ENCODE data around the gene PSME1. TPM values are rescaled to one million over a fixed set of nuclear protein-coding genes. Genes with fewer than 3 reads are reported as not detected.

The PSME1 gene
- total and polyA plus RNA-seq, 2 of the 13 experiments (the other 11 are each of a cell fraction or from before 2014, with no cell fraction given): 159 to 608 TPM

GRCh38 chr14:24160850-24161804 lies 25.1 kb downstream of the PSME1 start, which contains the start of gene IRF9 (continued):
- TF ChIP-seq HMGXB3 (CRISPR knock-in tag; IDR thresholded peaks at IDR 0.05; ENCODE audit: borderline replicate concordance): peak; percentile 98
- TF ChIP-seq RCOR2 (CRISPR knock-in tag; IDR thresholded peaks at IDR 0.05): peak; percentile 99
- peak; percentile 79; the same call in 1 of the 2 replicates for TF ChIP-seq POLR2AphosphoS2 (IDR thresholded peaks at IDR 0.05; ENCODE audit: low read depth, low read length)
- TF ChIP-seq ZNF776 (CRISPR knock-in tag; IDR thresholded peaks at IDR 0.05): peak; percentile 69
- TF ChIP-seq ZNF761 (CRISPR knock-in tag; conservative IDR thresholded peaks at IDR 0.05): peak; percentile 85; the same call in 1 of the 2 replicates
- TF ChIP-seq ZNF652 (CRISPR knock-in tag; IDR thresholded peaks at IDR 0.05; ENCODE audit: borderline replicate concordance, low read depth): peak; percentile 83
- TF ChIP-seq NFE2L2 (IDR thresholded peaks at IDR 0.05; ENCODE audit: low read length): peak; percentile 11; the same call in 1 of the 2 replicates
- TF ChIP-seq ZNF180 (CRISPR knock-in tag; IDR thresholded peaks at IDR 0.05; ENCODE audit: borderline replicate concordance, low read depth): 0 out of 2 replicates have a peak, but pooled peaks have one; percentile 68
- TF ChIP-seq HIC2 (CRISPR knock-in tag; IDR thresholded peaks at IDR 0.05; ENCODE audit: low read depth): peak; percentile 94
- no peak for TF ChIP-seq NFRKB (IDR thresholded peaks at IDR 0.05)
- no peak for TF ChIP-seq FOXO4 (CRISPR knock-in tag; conservative IDR thresholded peaks at IDR 0.05)
- TF ChIP-seq ZNF724P (CRISPR knock-in tag; IDR thresholded peaks at IDR 0.05; ENCODE audit: borderline replicate concordance): peak; percentile 69
- peak; percentile 100 for TF ChIP-seq ZNF580 (CRISPR knock-in tag; IDR thresholded peaks at IDR 0.05; ENCODE audit: borderline replicate concordance, low read depth)
- TF ChIP-seq ZNF253 (CRISPR knock-in tag; IDR thresholded peaks at IDR 0.05; ENCODE audit: borderline replicate concordance): peak; percentile 98; the same call in 1 of the 2 replicates
- TF ChIP-seq TBP (CRISPR knock-in tag; IDR thresholded peaks at IDR 0.05): peak; percentile 18; the same call in 1 of the 2 replicates
- TF ChIP-seq ZKSCAN8 (CRISPR knock-in tag; IDR thresholded peaks at IDR 0.05; ENCODE audit: borderline replicate concordance): peak; percentile 99
- peak; percentile 98 for TF ChIP-seq ZBTB44 (CRISPR knock-in tag; IDR thresholded peaks at IDR 0.05)

Measured in HepG2 (cell line).